GM18499 (cell line): Measurements from ENCODE around the gene BMP7.
"Not testable (repeated sequence)": the region's sequence is repeated elsewhere in the genome, so short reads cannot be mapped to it uniquely, and the experiment has no call there.

Experiments used
- ATAC-seq: cut with Tn5 transposase; IDR thresholded peaks from one replicate; pipeline ENCODE4 v1.9.1; 2021; ENCODE audit warnings: moderate number of reproducible peaks; ENCODE audit not compliant: insufficient read depth, unreplicated experiment

BMP7 gene

DNA sequence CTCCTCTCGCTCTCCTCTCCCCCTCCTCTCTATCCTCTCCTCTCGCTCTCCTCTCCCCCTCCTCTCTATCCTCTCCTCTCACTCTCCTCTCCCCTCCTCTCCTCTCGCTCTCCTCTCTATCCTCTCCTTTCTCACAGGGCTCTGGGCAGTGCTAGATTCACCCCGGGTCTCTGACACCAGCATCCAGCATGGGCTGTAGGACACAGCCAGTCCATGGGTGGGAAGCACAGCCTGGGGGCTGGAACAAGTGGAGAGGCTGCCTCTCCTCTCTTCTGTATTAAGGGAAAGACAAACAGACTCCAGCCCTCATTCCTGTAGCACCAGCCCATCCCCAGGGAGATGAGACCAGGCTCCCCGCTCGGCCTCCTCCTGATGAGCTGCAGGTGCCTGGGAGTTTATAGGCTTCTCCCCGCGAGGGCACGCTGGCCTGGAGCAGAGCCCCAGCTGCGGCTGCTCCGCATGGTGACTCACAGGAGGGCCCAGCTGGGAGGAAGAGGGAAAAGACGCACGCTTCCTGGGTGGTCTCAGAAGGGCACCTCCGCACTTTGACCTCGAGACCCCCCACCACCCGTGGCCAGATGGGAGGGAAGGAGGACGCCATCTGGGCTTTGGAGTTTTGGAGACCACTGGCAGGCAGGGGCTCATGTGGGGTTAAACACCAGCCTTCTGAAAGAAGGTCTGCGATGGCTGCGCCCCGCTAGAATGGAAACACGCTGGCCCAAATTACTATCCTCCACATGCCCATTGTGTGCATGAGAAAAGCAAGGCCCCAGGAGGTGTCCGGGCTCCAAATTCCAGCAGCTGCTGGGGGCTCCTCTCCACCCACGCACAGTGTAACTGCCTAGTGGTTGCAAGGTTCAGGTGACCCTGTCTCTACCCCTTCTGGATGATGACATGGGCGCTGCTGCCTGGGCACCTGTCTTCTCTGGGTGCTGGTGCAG is 68.0 kb downstream of the BMP7 start:
- ATAC-seq, result no peak

DNA sequence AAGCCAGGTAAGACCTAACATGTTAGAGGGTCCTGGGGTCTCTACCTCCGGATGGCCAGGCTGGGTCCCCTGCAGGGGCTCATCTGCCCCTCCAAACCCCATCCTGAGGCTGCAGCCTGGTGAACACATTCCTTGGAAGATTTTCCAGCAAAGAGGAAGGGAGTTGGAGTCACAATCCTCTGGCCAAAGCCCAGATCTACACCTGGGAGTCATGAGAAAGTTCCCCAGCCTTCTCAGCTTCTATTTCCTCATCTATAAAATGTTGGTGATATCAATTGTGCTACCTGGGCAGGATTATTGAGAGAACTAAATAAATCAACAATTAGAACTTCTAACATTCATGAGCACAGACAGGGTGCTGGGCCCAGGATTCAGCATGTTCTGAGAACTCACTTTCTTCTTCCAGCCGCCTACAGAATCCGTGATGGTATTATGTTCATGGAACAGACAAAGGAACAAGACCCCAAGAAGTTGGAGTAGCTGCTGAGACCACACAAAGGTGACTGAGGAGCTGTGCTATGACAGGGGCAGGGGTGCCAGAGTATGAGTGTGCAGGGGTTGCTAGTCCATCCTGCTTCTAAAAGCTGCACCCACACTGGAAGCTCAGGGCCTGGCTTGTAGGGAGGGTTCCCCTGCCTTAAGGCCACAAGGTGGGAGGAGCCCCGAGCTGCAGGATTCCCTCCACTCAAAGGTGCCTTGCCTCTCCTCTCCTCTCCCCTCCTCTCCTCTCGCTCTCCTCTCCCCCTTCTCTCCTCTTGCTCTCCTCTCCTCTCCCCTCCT is 68.9 kb downstream of the BMP7 start:
- ATAC-seq, result no peak

- ATAC-seq, result no peak
Observed at GRCh38 chr20:57195469-57196100, 70.9 kb downstream of the BMP7 start.

DNA sequence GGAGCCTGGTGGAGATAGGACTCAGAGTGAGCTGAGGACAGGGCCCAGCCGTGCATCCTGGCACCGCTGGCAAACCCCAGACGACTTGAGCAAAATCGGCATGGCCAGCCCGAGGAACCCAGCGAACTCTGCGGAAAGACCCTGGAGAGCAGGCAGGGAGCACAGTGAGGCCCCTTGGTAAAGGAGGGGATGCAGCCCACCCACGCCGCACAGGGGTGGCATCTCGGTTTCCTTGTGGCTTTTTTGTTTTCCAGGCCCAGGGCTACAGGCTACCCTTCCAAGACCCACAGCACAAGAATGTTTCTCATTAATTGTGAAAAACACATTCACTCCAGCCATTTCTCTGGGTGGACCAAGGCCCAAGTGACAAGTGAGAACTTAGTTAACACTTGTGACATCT is 71.4 kb downstream of the BMP7 start:
- no peak for ATAC-seq

- ATAC-seq, result no peak
Observed at GRCh38 chr20:57194154-57194553, 72.3 kb downstream of the BMP7 start.

GRCh38 chr20:57193094-57193493 is 73.3 kb downstream of the BMP7 start:
- no peak for ATAC-seq

GRCh38 chr20:57192311-57192710 is 74.1 kb downstream of the BMP7 start:
- ATAC-seq, result no peak

DNA sequence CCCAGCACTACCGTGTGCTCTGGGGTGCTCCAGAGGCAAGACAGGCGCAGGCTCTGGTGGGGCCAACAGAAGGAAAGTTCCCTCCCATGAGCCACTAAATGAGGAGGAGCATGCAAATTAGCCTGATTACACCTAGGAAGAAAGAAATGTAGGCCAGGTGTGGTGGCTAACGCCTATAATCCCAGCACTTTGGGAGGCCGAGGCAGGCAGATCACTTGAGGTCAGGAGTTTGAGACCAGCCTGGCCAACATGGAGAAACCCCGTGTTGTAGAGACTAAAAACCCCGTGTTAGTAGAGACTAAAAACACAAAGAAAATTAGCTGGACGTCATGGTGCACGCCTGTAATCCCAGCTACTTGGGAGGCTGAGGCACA is 75.2 kb downstream of the BMP7 start:
- ATAC-seq, result not testable (repeated sequence)

- no peak for ATAC-seq
Observed at GRCh38 chr20:57190536-57191264, 75.7 kb downstream of the BMP7 start.

GRCh38 chr20:57189713-57190112 is 76.7 kb downstream of the BMP7 start:
- no peak for ATAC-seq

- ATAC-seq, result no peak
Observed at GRCh38 chr20:57188576-57189079, 77.8 kb downstream of the BMP7 start.

DNA sequence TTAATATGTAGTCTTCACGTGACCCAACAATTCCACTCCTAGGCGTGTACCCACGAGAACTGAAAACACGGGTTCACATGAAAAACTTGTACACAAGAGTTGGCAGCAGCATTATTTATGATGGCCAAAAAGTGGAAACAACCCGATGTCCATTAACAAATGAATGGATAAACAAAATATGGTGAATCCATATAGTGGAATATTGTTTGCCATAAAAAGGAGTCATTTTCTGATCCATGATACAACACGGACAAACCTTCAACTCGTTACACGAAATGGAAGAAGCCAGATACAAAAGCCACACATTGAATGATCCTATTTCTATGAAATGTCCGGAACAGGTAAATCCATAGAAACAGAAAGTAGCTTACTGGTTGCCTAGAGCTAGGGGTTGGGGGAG is 78.4 kb downstream of the BMP7 start:
- ATAC-seq, result no peak

DNA sequence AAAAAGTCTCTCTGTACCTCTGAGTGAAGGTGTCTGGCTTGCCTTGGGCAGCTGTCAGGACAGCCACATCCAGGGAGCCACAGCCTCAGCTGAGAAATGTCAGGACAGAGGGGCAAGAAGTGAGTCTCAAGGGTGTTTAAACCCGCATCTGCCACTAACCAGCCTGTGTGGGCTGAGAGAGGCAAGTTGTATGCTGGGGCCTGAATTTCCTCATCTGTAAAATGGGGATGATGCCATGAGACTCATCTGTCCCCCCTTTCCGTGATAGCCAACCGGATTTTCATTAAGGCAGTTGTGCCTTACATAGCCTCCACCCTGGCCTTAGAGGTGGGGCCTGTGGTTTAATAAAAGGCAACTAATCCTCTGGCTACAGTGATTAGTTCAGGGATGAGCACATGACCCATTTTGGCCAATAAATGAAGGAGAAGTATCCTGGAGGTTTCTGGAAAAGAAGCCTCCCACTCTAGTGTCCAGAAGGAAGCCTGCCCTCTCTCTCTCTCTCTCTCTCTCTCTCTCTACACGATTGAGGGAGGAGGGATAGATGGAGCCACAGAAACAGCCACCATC is 79.3 kb downstream of the BMP7 start:
- no peak for ATAC-seq

DNA sequence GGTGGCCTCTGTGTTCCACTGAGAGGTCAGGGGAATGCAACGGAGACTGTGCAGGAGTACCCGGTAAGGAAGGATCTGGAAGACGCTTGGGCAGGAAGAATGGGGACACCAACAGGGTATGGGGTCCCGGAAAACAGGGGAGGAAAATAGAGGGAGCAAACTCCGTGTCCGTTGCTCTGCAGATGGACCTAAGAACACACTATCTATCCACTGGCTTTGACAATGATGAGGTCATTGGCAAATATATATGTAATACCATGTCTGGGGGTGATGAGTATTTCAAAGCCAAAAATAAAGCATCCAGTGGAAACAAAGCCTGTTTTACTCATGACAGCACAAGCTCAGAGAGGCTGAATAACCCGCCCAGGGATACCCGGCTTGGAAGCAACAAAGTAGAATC is 80.2 kb downstream of the BMP7 start:
- no peak for ATAC-seq

- ATAC-seq, result no peak
Observed at GRCh38 chr20:57185188-57185743, 81.2 kb downstream of the BMP7 start.

DNA sequence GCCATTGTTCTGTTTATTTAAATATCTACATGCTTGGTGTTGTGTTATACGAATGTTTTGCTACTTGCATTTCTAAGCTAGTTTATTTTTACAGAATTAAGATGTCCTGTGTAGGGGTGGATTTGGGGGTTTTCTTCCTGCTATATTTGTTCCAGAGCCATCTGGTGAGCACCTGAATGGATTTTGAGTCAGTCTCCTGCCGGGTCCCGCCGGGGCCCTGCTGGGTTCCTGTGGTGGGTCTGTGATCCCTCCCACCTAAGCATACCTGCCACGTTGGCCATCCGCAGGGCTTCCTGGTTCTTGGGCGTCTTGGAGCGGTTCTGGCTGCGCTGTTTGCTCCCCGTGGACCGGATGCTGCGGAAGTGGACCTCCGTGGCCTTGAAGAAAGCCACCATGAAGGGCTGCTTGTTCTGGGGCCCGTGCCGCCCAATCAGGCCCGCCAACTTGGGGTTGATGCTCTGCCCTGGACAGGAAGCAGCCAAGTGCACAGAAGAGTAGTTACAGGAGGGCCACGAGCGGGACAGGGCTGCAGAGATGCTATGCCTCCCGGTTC is 82.9 kb downstream of the BMP7 start:
- no peak for ATAC-seq

DNA sequence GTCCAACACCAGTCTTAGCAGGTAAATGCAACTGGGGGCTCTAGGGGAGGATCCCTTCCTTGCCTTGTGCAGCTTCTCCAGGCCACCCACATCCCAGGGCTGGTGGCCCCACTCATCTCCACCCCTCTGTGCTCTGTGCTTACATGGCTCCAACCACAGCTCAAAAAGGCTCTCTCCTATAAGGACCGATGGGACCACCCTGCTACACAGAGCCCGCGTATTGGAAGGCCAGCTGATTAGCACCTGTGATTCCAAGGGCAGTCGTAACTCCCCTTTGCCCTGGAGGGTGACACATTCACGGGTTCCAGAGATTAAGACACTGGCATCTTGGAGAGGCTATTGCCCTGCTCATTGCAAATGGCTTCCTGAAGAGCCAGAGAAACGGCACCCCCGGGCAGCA is 84.8 kb downstream of the BMP7 start:
- no peak for ATAC-seq

GRCh38 chr20:57180954-57181353 is 85.5 kb downstream of the BMP7 start:
- no peak for ATAC-seq

DNA sequence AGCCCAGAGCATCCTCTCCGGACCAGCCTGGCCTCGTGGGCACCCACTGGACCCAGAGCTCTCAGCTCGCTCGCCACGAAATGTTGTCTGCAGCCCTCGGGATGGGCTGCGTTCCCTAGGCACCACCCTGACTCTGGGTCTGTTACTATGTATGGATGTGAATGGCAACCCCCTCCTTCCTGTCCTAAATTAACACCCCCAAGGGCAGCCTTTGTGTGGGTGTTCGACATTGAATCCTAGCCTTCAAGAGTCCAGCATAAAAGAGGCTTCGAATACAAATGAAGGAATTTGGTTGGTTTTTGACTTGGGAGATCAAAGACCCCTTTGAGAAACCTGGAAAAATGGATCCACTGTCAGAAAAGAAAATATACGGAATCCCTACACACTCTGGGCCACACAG is 86.1 kb downstream of the BMP7 start:
- no peak for ATAC-seq
